ENCODE data around the gene NFIC. TPM values are rescaled to one million over a fixed set of nuclear protein-coding genes. Genes with fewer than 3 reads are reported as not detected.
A peak's percentile ranks its signal among the peaks of the same experiment; 100 is the strongest.

NFIC gene
- total and polyA plus RNA-seq, 10 of the 15 experiments (the other 5 are each of a cell fraction or from before 2014, with no cell fraction given) = 0.71 to 53.5 (median 10.2) TPM

GRCh38 chr19:3361384-3362216 lies 4.8 kb upstream of the NFIC start (continued):
- TF ChIP-seq ZBTB33 (IDR thresholded peaks at IDR 0.05) (no peak), DPF2 (IDR thresholded peaks at IDR 0.05) (0 out of 2 replicates have a peak, but pooled peaks have one; percentile 22), POLR2AphosphoS5 (IDR thresholded peaks at IDR 0.05; ENCODE audit: low read length) (no peak), LARP7 (IDR thresholded peaks at IDR 0.05) (peak; percentile 22; the same call in 1 of the 2 replicates), PML (IDR thresholded peaks at IDR 0.05; ENCODE audit: low read length) (no peak), BCLAF1 (IDR thresholded peaks at IDR 0.05) (no peak), RAD21 (IDR thresholded peaks at IDR 0.05; ENCODE audit: insufficient read depth, low read depth, low read length) (no peak), CHD2 (IDR thresholded peaks at IDR 0.05; ENCODE audit: borderline replicate concordance, low read depth, low read length) (no peak), ELK1 (IDR thresholded peaks at IDR 0.05; ENCODE audit: low read depth, low read length) (no peak), BRCA1 (IDR thresholded peaks at IDR 0.05; ENCODE audit: low read depth, low read length) (no peak), ETV6 (conservative IDR thresholded peaks at IDR 0.05 in 1 of 2, IDR thresholded peaks at IDR 0.05 in 1 of 2; ENCODE audit: borderline replicate concordance in 1 of 2, low read depth in 1 of 2) (no peak), ZNF622 (IDR thresholded peaks at IDR 0.05) (no peak), EED (IDR thresholded peaks at IDR 0.05; ENCODE audit: low read depth) (no peak), REST (IDR thresholded peaks at IDR 0.05; ENCODE audit: low read depth, low read length) (no peak), ZNF687 (IDR thresholded peaks at IDR 0.05) (no peak)
